Uterus (tissue), 2 donors: Measurements from ENCODE around the gene TIGIT.

Experiments
- CTCF ChIP-seq, 4 experiments: fragments of 200-600 bp in 2 of 4; fragments of 450-650 bp in 2 of 4; sonication (generic) in 2 of 4; IDR thresholded peaks; one replicate each; pipeline ENCODE4 v1.5.1; 2016 to 2019; ENCODE audit warnings: antibody characterized with exemption in 4 of 4, mild to moderate bottlenecking in 2 of 4, moderate library complexity in 1 of 4
- POLR2A ChIP-seq, 2 donors: fragments of 450-650 bp; IDR thresholded peaks; one replicate each; pipeline ENCODE4 v1.6.1; 2016; ENCODE audit warnings: antibody characterized with exemption in 2 of 2, mild to moderate bottlenecking in 1 of 2, moderate library complexity in 1 of 2

DNA sequence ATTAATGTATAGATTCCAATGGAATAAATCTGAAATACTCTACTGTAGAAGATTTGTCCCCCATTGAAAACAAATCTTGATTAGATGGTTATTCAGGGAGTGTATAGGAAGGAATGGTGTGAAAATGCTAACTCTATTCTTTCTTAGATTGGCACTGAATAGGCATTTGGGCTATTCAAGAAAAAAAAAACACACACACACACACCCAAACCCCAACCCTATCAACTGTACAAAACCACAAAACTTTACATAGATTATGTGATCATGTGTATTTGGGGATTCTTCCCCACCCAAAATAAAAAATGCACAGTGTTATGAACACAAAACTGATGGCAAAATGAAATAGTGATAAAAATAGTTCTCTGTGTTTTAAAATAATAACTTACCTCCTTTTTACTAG lies 61.8 kb downstream of the TIGIT start:
- TF ChIP-seq CTCF (IDR thresholded peaks at IDR 0.05) (no peak), POLR2A (IDR thresholded peaks at IDR 0.05) (no peak)
